Measurements from ENCODE around the gene CPED1.

CPED1 gene

DNA sequence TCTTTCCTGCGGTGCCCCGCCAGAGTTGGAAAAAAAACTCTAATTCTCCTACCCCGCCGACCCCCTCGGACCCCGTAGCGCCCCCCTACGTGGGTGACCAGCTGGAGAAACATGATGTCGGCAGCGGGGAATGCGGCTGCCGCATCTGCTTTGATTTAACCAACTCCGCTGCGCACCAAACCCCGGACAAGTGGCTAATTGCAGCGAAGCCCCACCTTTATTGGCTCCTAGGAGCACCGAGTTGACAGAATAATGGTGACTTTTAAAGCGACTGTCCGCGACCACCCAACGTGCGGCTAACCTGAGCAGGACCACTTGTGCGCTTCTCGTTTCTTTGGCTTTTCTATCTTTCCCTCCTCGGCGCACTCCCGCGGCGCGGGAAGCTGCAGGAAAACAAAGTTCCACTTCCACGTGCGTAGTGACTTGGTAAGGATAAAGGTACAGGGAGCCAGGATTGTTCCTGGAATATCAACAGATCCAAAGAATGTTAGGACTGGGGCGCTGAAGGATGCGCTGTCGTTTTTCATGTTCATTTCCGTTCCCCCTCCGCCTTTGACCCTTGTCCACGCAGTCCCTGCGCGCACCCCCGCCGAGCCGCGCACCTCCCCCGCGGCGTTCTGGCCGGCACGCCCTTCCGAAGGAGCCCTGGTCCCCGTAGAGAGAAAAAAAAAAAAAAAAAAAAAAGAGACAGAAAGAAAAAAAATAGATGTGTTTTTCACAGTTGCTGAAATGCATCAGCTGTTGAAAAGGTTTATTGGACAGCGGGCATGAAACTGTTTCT lies 341.7 kb downstream of the CPED1 start (continued):
- TF ChIP-seq ZNF585B (tag by site-specific recombination; IDR thresholded peaks at IDR 0.05): no peak
- TF ChIP-seq MYNN (tag by site-specific recombination; IDR thresholded peaks at IDR 0.05; ENCODE audit: borderline replicate concordance): no peak
- TF ChIP-seq, protein P1, sequence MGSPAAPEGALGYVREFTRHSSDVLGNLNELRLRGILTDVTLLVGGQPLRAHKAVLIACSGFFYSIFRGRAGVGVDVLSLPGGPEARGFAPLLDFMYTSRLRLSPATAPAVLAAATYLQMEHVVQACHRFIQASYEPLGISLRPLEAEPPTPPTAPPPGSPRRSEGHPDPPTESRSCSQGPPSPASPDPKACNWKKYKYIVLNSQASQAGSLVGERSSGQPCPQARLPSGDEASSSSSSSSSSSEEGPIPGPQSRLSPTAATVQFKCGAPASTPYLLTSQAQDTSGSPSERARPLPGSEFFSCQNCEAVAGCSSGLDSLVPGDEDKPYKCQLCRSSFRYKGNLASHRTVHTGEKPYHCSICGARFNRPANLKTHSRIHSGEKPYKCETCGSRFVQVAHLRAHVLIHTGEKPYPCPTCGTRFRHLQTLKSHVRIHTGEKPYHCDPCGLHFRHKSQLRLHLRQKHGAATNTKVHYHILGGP (tag by site-specific recombination; IDR thresholded peaks at IDR 0.05): no peak
- TF ChIP-seq, protein P2, sequence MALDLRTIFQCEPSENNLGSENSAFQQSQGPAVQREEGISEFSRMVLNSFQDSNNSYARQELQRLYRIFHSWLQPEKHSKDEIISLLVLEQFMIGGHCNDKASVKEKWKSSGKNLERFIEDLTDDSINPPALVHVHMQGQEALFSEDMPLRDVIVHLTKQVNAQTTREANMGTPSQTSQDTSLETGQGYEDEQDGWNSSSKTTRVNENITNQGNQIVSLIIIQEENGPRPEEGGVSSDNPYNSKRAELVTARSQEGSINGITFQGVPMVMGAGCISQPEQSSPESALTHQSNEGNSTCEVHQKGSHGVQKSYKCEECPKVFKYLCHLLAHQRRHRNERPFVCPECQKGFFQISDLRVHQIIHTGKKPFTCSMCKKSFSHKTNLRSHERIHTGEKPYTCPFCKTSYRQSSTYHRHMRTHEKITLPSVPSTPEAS (tag by site-specific recombination; IDR thresholded peaks at IDR 0.05): no peak; the same call in 1 of the 2 replicates
- no peak for TF ChIP-seq ZSCAN18 (tag by site-specific recombination; IDR thresholded peaks at IDR 0.05)
- TF ChIP-seq, protein P3, sequence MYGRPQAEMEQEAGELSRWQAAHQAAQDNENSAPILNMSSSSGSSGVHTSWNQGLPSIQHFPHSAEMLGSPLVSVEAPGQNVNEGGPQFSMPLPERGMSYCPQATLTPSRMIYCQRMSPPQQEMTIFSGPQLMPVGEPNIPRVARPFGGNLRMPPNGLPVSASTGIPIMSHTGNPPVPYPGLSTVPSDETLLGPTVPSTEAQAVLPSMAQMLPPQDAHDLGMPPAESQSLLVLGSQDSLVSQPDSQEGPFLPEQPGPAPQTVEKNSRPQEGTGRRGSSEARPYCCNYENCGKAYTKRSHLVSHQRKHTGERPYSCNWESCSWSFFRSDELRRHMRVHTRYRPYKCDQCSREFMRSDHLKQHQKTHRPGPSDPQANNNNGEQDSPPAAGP (tag by site-specific recombination; IDR thresholded peaks at IDR 0.05): no peak; the same call in 1 of the 2 replicates
- TF ChIP-seq ZBTB17 (tag by site-specific recombination; IDR thresholded peaks at IDR 0.05): peak; percentile 83
- peak; percentile 53 for TF ChIP-seq SCRT2 (tag by site-specific recombination; IDR thresholded peaks at IDR 0.05)
- no peak for TF ChIP-seq ZNF558 (tag by site-specific recombination; IDR thresholded peaks at IDR 0.05)
- TF ChIP-seq ZNF132 (tag by site-specific recombination; IDR thresholded peaks at IDR 0.05; ENCODE audit: borderline replicate concordance): no peak
- TF ChIP-seq ZNF571 (tag by site-specific recombination; IDR thresholded peaks at IDR 0.05): no peak
- no peak for TF ChIP-seq ZNF747 (tag by site-specific recombination; IDR thresholded peaks at IDR 0.05)
- TF ChIP-seq ZNF433 (tag by site-specific recombination; IDR thresholded peaks at IDR 0.05; ENCODE audit: low read depth): no peak
- no peak for TF ChIP-seq SP2 (tag by site-specific recombination; IDR thresholded peaks at IDR 0.05)
- TF ChIP-seq ZNF292 (tag by site-specific recombination; IDR thresholded peaks at IDR 0.05; ENCODE audit: borderline replicate concordance, low read depth): no peak
- TF ChIP-seq ZNF202 (tag by site-specific recombination; IDR thresholded peaks at IDR 0.05; ENCODE audit: borderline replicate concordance): no peak
- no peak for TF ChIP-seq MZF1 (tag by site-specific recombination; IDR thresholded peaks at IDR 0.05; ENCODE audit: borderline replicate concordance)
- TF ChIP-seq TRIM28 (IDR thresholded peaks at IDR 0.05; ENCODE audit: borderline replicate concordance, low read length): no peak
- TF ChIP-seq ZNF121 (tag by site-specific recombination; IDR thresholded peaks at IDR 0.05): no peak
- no peak for TF ChIP-seq ZNF501 (tag by site-specific recombination; IDR thresholded peaks at IDR 0.05)
- peak; percentile 16; the same call in 1 of the 2 replicates for TF ChIP-seq SP3 (tag by site-specific recombination; IDR thresholded peaks at IDR 0.05)
- no peak for TF ChIP-seq ZNF701 (tag by site-specific recombination; IDR thresholded peaks at IDR 0.05)
- TF ChIP-seq ZNF157 (tag by site-specific recombination; IDR thresholded peaks at IDR 0.05): no peak
- TF ChIP-seq ZNF664 (tag by site-specific recombination; IDR thresholded peaks at IDR 0.05): no peak
- TF ChIP-seq ZSCAN23 (tag by site-specific recombination; IDR thresholded peaks at IDR 0.05): no peak
- no peak for TF ChIP-seq ZBTB49 (tag by site-specific recombination; IDR thresholded peaks at IDR 0.05; ENCODE audit: low read depth)
- TF ChIP-seq REST (tag by site-specific recombination; IDR thresholded peaks at IDR 0.05): peak; percentile 50
